IPS DF 6.9 (cell line): ENCODE results near the gene TRPM1.

Source experiments
- DNase-seq: peaks from one replicate; pipeline ENCODE4 v3.0.0-alpha.2; 2013; ENCODE audit warnings: low read depth, low spot score
- H3K27ac ChIP-seq: one replicate; pipeline ENCODE4 v1.5.1; 2013; ENCODE audit warnings: low read length, control low read depth
- H3K27me3 ChIP-seq: 2 replicates; pipeline ENCODE4 v1.6.1; 2013; ENCODE audit warnings: mild to moderate bottlenecking, low read length; ENCODE audit not compliant: control insufficient read depth, insufficient read depth
- H3K36me3 ChIP-seq: 2 replicates; pipeline ENCODE4 v1.6.1; 2013; ENCODE audit warnings: low read length; ENCODE audit not compliant: control insufficient read depth, insufficient read depth
- H3K4me1 ChIP-seq: 2 replicates; pipeline ENCODE4 v1.6.1; 2013; ENCODE audit warnings: low read length; ENCODE audit not compliant: control insufficient read depth, insufficient read depth
- H3K4me3 ChIP-seq: 2 replicates; pipeline ENCODE4 v1.5.1; 2013; ENCODE audit warnings: mild to moderate bottlenecking, low read length
- H3K9me3 ChIP-seq: 2 replicates; pipeline ENCODE4 v1.6.1; 2013; ENCODE audit warnings: low read length, inconsistent platforms; ENCODE audit not compliant: control insufficient read depth, insufficient read depth
- WGBS: extraction: QIAGEN DNeasy Blood & Tissue Kit; methylation state at CpG from one replicate; pipeline ENCODE4 v1.1.7; 2013; ENCODE audit warnings: mixed read lengths, missing lambda C conversion rate; ENCODE audit not compliant: insufficient read length, insufficient coverage; 5-methylcytosine and 5-hydroxymethylcytosine counted together

TRPM1 gene

DNA sequence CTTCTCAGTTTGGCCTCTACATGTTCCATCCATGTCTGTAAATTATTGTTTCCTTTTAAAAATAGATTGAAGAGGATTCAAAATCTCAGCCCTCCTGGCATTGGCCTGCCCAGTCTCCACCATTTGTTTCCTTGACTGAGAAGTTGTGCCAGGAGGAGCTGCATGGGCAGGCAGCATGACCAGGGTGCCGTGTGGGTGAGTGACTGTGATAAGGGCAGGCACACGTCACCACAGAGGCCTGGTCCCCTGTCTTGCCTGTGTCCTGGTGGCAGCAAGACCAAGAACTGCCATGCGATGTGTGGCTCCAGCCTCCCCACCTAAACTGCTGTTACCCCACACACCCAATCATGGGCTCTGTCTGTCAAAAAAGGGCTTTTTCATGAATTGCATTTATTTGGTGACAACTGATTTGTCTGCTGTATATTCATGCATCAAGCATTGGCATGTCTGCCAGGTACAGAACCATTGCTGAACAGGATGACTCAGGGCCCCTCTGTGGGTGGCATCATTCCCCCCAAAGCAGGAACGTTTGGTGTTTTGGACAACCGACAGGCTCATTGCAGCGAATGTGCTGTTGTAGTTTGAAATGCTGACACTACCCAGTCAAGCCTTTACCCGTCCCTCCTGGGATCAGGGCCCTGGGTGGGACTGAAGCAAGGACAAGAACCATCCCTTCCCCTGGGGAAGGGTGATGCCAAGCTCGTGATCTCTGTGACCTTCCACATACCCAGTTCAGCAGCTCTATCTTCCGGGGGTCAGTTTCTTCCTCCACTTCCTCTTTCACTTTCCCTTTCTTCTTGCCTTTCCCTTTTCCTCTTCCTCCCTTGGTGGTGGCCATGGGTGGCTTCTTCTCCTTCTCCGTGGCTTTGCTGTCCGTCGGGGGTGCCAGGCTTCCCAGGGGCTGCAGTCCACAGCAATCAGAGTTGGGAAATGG lies 51.6 kb downstream of the TRPM1 start:
- no peak for DNase-seq
- H3K4me1 ChIP-seq: 0 out of 2 replicates have a peak, but pooled peaks cover 2% of the 10 kb centered on the region
- H3K9me3 ChIP-seq: no peaks in the 10 kb centered on the region
- no peak overlapping the region for H3K27ac ChIP-seq
- H3K36me3 ChIP-seq: no peaks in the 10 kb centered on the region
- H3K4me3 ChIP-seq: no peak overlapping the region
- no peaks in the 10 kb centered on the region for H3K27me3 ChIP-seq
- WGBS: no CpG with 5 or more reads among the region's 12 CpGs

DNA sequence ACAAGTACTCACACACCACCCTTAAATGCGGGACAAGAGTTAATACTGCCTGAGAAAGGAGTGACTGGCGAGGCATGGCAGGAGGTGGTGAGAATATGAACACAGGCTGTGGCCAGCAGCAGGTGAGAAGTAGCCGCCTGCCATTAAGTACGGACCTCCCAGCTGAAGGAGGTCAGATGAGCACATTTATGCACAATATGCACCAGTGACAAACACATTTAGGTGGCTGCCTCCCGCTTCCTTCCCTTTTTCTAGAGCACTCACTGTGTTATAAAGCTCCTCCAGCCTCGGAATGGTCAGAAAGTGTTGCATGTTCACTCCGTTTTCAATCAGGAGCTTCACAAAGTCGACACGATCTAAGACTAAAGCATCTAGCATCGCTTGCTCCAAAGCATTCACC lies 52.4 kb downstream of the TRPM1 start:
- Histone ChIP-seq H3K9me3 (no peaks in the 10 kb centered on the region), H3K4me1 (0 out of 2 replicates have a peak, but pooled peaks cover 2% of the 10 kb centered on the region), H3K36me3 (no peaks in the 10 kb centered on the region), H3K4me3 (no peak overlapping the region), H3K27ac (no peak overlapping the region), H3K27me3 (no peaks in the 10 kb centered on the region)
- no CpG with 5 or more reads among the region's 10 CpGs for WGBS
- DNase-seq: no peak

DNA sequence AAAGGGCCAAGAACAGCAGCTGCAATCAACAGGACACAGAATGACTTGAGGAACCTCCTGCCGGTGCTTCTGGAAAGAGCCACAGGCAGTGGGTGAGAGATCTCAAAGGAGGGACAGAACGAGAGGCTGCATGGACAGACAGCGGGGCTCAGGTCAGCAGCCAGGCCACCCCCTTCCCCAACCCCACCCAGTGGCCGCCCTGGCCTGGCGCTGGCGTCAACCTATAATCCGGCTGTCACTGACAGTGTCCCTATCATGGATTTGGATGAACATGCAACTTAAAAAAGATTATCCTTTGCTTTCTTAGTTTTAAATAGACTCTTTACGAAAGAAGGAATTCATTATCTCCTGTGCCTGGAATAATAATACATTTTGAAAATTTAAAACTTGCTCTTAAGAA lies 54.1 kb downstream of the TRPM1 start:
- no peak overlapping the region for H3K27ac ChIP-seq
- no peaks in the 10 kb centered on the region for H3K27me3 ChIP-seq
- no peak for DNase-seq
- WGBS: no CpG with 5 or more reads among the region's 8 CpGs
- H3K36me3 ChIP-seq: no peaks in the 10 kb centered on the region
- H3K4me1 ChIP-seq: 0 out of 2 replicates have a peak, but pooled peaks cover 2% of the 10 kb centered on the region
- H3K9me3 ChIP-seq: no peaks in the 10 kb centered on the region
- no peak overlapping the region for H3K4me3 ChIP-seq

DNA sequence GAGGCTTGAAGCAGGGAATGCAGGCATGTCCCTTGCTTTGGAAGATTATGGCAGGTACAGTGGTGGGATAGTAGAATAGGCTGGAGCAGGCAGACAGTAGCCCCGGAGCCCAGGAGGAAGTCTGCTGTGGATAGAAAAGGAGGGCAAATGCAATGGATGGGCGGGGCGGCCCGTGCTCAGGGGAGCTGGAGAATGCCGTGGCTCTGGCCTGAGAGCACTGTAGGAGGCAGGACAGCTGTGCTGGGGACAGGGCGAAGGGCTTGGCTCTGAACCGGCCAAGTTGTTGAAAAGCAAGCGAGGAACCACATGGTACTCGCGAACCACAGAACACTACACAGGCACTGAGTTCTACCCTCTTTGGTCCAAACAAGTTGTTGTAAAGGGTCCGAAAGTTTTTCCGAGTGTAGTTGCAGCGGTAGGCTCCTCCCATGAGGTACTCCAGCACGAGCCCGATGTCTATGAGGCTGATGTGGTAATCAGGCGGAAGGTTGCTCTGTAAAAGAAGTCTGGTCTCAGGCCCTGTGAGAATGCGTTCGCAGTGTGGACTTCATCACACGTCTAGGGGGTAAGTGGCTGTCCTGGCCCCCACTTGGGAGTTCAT lies 54.7 kb downstream of the TRPM1 start:
- H3K9me3 ChIP-seq: no peaks in the 10 kb centered on the region
- no peaks in the 10 kb centered on the region for H3K27me3 ChIP-seq
- H3K4me1 ChIP-seq: 0 out of 2 replicates have a peak, but pooled peaks cover 2% of the 10 kb centered on the region
- WGBS: no CpG with 5 or more reads among the region's 19 CpGs
- no peak for DNase-seq
- H3K36me3 ChIP-seq: no peaks in the 10 kb centered on the region
- no peak overlapping the region for H3K4me3 ChIP-seq
- H3K27ac ChIP-seq: no peak overlapping the region

DNA sequence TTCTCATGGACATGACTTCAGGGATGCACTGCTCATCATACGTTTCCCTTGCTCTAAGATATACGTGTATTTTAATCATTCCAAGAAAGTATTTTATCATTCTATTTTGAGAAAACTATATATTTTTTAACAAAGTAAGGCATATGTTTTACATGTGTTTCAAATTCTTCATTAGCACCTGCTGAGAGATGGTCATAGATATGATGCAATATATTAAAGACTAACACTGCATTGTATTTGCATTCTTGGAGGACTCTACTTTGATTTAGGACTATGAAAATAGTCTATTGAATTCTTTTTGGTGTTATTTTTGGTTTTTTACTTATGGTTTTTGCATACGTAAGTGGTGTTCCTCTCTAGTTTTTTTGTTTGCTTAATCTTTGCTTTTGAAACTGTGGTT lies 55.9 kb downstream of the TRPM1 start:
- DNase-seq: no peak
- no peaks in the 10 kb centered on the region for H3K27me3 ChIP-seq
- no peak overlapping the region for H3K27ac ChIP-seq
- H3K36me3 ChIP-seq: no peaks in the 10 kb centered on the region
- H3K9me3 ChIP-seq: no peaks in the 10 kb centered on the region
- no CpG with 5 or more reads among the region's 3 CpGs for WGBS
- 0 out of 2 replicates have a peak, but pooled peaks cover 2% of the 10 kb centered on the region for H3K4me1 ChIP-seq
- no peak overlapping the region for H3K4me3 ChIP-seq

DNA sequence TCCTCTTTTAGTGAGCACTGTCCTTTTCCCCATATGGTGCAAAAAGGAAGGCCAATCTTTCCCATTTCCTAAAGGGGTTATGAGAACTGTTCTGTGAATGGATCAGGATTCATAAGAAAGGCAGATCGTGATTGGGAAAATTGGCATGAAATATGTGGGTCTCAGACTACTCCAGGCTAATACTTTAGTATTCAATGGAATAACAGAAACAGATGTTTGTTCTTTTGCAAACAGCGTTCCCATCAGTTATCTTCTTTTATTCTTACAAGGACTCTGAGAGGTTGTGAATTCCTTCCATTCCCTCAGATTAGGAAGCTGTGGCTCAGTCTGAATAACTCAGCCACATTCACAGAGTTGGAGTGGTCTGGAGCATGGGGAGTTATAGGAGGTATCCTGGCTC lies 58.8 kb downstream of the TRPM1 start:
- Histone ChIP-seq H3K27ac (no peak overlapping the region), H3K27me3 (no peaks in the 10 kb centered on the region), H3K36me3 (no peaks in the 10 kb centered on the region), H3K9me3 (no peaks in the 10 kb centered on the region), H3K4me1 (0 out of 2 replicates have a peak, but pooled peaks cover 2% of the 10 kb centered on the region), H3K4me3 (no peak overlapping the region)
- no peak for DNase-seq
- no CpG with 5 or more reads among the region's 2 CpGs for WGBS

DNA sequence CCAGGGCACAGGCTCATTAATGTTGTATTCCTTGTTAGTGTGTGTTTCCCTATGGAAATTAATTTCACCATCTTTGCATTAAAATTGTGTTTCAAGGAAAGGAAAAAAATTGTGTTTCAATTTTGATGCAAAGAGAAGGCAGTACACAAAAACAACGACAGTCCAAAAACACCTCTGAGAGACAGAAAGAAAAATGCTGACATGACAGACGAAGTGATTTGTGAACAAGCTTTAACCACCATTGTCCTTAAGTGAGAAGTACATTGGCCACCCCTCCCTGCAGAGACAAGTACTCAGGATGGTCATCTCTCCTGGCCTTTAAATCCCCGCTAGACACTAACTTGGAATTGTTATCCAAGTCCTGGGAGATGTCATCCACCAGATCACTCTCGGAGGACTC lies 59.9 kb downstream of the TRPM1 start:
- Histone ChIP-seq H3K36me3 (no peaks in the 10 kb centered on the region), H3K4me1 (no peaks in the 10 kb centered on the region), H3K9me3 (no peaks in the 10 kb centered on the region), H3K27ac (no peak overlapping the region), H3K4me3 (no peak overlapping the region), H3K27me3 (no peaks in the 10 kb centered on the region)
- DNase-seq: no peak
- no CpG with 5 or more reads among the region's 4 CpGs for WGBS

DNA sequence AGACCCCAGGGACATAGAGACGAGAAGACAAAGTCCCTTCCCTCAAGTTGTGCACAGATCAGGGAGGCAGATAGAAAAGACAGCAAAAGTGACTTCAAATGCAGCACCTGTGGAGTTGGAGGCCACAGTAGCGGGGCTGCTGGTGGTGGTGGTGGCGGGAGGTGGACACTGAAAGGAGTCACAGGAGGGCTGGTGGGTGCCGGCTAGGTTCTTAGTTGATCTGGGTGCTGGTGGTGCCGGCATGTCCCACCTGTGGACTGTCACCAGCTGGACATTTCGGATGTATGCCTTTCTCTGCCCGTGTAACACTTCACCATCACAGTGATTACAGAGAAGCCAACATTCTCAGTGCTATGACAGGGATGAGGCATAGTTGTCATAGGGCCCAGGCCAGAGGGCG lies 60.9 kb downstream of the TRPM1 start:
- WGBS: no CpG with 5 or more reads among the region's 8 CpGs
- Histone ChIP-seq H3K36me3 (no peaks in the 10 kb centered on the region), H3K9me3 (no peaks in the 10 kb centered on the region), H3K27me3 (no peaks in the 10 kb centered on the region), H3K27ac (no peak overlapping the region), H3K4me3 (no peak overlapping the region), H3K4me1 (no peaks in the 10 kb centered on the region)
- no peak for DNase-seq

DNA sequence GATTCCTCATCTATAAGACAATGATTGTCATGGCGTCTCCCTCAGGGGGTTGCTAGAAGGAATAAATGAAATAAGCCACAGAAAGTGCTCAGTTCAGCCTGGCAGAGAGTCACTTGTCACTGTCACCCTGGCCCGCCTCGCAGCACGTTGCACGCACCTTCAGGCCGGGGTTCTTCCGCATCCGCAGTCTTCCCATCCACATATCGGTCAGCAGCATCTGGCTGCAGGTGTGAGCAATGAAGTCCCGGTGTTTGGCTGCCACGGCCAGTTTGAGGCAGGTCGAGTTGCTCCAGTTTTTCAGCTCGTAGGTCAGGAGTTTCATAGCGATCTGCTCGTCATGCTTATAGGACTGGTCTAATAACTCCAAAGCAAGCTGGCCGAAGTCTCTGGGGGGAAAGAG lies 61.6 kb downstream of the TRPM1 start:
- H3K36me3 ChIP-seq: no peaks in the 10 kb centered on the region
- H3K27ac ChIP-seq: no peak overlapping the region
- no peaks in the 10 kb centered on the region for H3K27me3 ChIP-seq
- H3K4me1 ChIP-seq: no peaks in the 10 kb centered on the region
- H3K9me3 ChIP-seq: no peaks in the 10 kb centered on the region
- no CpG with 5 or more reads among the region's 16 CpGs for WGBS
- no peak for DNase-seq
- no peak overlapping the region for H3K4me3 ChIP-seq

DNA sequence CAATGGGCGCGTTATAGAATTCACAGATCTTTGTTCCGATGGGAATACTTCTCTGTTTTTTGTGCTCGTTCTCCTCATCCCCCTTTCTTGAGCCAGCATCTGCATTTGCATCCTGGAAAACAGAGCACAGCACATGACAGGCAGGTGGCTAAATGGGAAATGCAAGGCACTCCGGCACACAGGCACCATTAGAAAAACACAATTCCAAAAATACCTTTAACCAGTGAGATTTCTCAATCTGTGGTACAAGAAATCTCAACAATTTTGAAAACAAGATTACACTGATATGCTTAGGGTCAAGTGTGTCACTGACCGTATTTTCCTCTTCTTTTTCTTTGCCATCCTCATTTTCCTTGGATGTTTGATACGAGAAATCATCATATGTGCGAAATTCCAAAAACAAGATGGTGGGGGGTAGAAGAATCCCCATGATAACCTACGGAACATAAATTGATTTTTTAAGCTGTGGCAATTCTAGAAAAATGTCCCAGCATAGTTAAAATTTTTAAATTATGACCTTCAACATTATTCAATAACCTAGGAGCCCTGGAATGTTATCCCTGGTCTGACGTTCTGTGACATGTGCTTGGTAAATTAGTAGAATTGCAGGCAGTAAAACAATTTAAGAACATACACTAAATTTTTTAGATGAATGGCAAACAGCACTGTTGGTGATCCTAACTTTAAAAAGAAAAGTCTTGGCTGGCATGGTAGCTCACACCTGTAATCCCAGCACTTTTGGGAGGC lies 63.6 kb downstream of the TRPM1 start:
- Histone ChIP-seq H3K36me3 (no peaks in the 10 kb centered on the region), H3K27ac (no peak overlapping the region), H3K9me3 (no peaks in the 10 kb centered on the region), H3K27me3 (no peaks in the 10 kb centered on the region), H3K4me1 (no peaks in the 10 kb centered on the region), H3K4me3 (no peak overlapping the region)
- WGBS: no CpG with 5 or more reads among the region's 10 CpGs
- DNase-seq: no peak
